Activated T-cell treated with anti-CD3 and anti-CD28 coated beads, Interleukin-2, amount 50 U/mL, for 24 hours (primary cell): ENCODE measurements around the gene SRGAP1.

ENCODE experiments used
- DNase-seq: peaks from one replicate; pipeline ENCODE4 v3.0.0-alpha.2; 2020
- H3K27ac Mint-ChIP-seq: 2 replicates; pipeline ENCODE4 v1.8.0; 2020; ENCODE audit warnings: mild to moderate bottlenecking, mixed read lengths
- H3K27me3 Mint-ChIP-seq: 2 replicates; pipeline ENCODE4 v1.8.0; 2020; ENCODE audit warnings: mixed read lengths
- H3K36me3 Mint-ChIP-seq: 2 replicates; pipeline ENCODE4 v1.8.0; 2020; ENCODE audit warnings: low read depth, mixed read lengths
- H3K4me1 Mint-ChIP-seq: 2 replicates; pipeline ENCODE4 v1.8.0; 2020; ENCODE audit warnings: low read depth, mixed read lengths
- H3K4me3 Mint-ChIP-seq: 2 replicates; pipeline ENCODE4 v1.8.0; 2020; ENCODE audit warnings: mild to moderate bottlenecking, moderate library complexity, mixed read lengths
- H3K9me3 Mint-ChIP-seq: 2 replicates; pipeline ENCODE4 v1.8.0; 2020; ENCODE audit warnings: mixed read lengths

SRGAP1 gene

DNA sequence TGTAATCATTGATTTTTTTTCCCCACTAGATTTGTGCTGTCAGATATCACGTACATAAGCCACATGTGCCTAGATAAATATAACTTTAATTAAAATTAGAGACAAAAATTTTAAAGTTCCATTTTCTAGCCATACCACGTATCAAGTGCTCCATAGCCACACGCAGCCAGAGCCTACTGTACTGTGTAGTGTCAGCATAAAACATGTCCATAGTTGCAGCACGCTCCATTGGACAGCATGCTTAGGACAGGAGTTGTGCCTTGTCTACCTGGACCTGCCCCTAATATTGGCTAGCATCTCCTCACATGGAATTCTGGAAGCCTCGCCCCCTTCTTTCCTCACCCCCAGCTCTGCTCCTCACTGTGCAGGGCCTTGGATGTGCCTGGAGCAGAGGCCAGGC is 116.5 kb downstream of the SRGAP1 start:
- H3K36me3 Mint-ChIP-seq: no peaks in the 10 kb centered on the region
- H3K27me3 Mint-ChIP-seq: peaks cover 5% of the 10 kb centered on the region
- H3K27ac Mint-ChIP-seq: no peak overlapping the region
- no peaks in the 10 kb centered on the region for H3K4me1 Mint-ChIP-seq
- H3K9me3 Mint-ChIP-seq: no peaks in the 10 kb centered on the region
- DNase-seq: no peak
- H3K4me3 Mint-ChIP-seq: no peak overlapping the region

GRCh38 chr12:63961543-63961942 is 117.0 kb downstream of the SRGAP1 start:
- Mint-ChIP-seq H3K4me3 (no peak overlapping the region), H3K9me3 (no peaks in the 10 kb centered on the region), H3K27me3 (peaks cover 5% of the 10 kb centered on the region), H3K4me1 (no peaks in the 10 kb centered on the region), H3K36me3 (no peaks in the 10 kb centered on the region), H3K27ac (no peak overlapping the region)
- no peak for DNase-seq

DNA sequence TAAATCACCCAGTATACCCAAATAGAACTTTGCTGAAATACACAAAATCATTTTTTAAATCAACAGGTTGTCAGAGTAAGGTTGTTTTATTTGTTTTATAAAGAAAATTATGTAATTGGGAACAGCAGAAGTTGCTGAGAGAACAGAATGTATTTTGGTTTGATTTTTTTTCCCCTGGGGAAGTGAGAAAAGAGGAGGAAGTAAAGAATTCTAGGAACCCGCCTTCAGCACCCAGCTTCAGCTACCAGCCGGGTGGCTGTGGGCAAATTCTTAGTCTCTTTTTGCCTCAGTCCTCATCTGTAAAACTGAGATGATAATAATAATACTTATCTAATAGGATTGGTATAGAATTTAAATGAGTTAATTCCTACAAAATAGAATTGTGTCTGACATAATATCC is 119.4 kb downstream of the SRGAP1 start:
- no peak for DNase-seq
- no peaks in the 10 kb centered on the region for H3K9me3 Mint-ChIP-seq
- H3K4me3 Mint-ChIP-seq: no peak overlapping the region
- H3K27ac Mint-ChIP-seq: no peak overlapping the region
- peaks cover 9% of the 10 kb centered on the region for H3K27me3 Mint-ChIP-seq
- H3K4me1 Mint-ChIP-seq: no peaks in the 10 kb centered on the region
- H3K36me3 Mint-ChIP-seq: no peaks in the 10 kb centered on the region

DNA sequence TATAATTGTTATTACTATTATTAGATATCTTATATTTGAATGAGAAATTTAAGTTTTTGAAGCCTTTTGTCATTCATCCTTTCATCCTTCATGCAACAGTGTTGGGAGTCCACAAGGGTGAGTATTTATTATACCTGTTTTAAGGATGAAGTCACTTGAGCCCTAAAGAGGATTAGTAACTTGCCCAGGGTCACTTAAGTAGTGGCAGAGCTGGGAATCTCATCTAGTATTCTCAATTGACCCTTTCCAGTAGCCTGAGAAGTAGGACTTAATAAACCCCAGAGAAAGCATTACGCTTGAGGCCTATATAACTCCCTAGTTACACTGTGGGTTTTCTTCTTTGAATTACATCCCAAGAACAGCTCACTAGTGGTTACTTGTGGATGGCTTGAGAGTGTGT is 119.8 kb downstream of the SRGAP1 start:
- DNase-seq: no peak
- Mint-ChIP-seq H3K36me3 (no peaks in the 10 kb centered on the region), H3K9me3 (no peaks in the 10 kb centered on the region), H3K4me3 (no peak overlapping the region), H3K27ac (no peak overlapping the region), H3K27me3 (peaks cover 13% of the 10 kb centered on the region), H3K4me1 (no peaks in the 10 kb centered on the region)

DNA sequence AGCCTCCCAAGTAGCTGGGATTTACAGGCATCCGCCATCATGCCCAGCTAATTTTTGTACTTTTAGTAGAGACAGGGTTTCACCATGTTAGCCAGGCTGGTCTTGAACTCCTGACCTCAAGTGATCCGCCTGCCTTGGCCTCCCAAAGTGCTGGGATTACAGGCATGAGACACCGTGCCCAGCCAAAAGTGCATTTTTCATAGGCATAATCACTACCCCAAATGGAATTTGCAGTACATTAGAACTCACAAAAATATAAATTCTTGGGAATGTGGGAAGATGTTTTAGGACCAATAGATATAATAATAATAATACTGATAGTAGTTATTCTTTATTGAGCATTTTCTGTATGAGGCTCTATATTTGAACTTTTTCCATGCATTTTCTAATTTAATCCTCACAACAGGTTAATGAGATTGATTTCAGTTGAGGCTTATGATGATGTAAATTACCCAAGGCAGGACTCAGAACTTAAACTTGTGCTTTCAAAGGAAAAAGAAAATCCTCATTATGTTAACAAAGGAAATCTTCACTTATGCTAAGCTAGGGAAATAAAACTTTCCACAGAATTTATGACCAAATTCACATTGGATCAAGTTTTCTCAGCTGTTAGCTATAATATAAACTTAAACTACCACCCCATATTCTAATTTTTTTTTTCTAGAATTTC is 121.6 kb downstream of the SRGAP1 start:
- DNase-seq: no peak
- H3K27ac Mint-ChIP-seq: no peak overlapping the region

DNA sequence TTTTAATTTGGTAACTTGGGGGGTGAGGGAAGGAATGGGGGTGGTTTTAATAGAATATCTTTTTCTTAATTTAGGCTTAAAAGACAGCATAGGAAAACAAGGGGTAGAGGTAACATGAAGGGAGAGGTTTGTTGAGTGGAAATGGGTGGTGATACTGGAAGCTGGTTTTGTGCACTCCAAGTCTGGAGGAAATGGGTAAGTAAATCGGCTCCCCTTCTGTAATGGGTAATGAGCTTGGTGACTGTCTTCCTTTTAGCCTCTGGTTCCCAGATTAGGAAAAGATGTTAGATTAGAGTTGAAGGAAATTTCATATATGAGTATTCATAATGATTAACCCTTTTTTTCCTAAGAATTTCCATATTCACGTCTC is 122.1 kb downstream of the SRGAP1 start:
- Mint-ChIP-seq H3K27ac (no peak overlapping the region), H3K4me1 (no peaks in the 10 kb centered on the region), H3K9me3 (no peaks in the 10 kb centered on the region), H3K27me3 (peaks cover 14% of the 10 kb centered on the region), H3K36me3 (no peaks in the 10 kb centered on the region), H3K4me3 (no peak overlapping the region)
- DNase-seq: no peak

More for the DNA sequence above, 121.6 kb downstream of the SRGAP1 start:
- Mint-ChIP-seq H3K9me3 (no peaks in the 10 kb centered on the region), H3K36me3 (no peaks in the 10 kb centered on the region), H3K27me3 (peaks cover 14% of the 10 kb centered on the region), H3K4me3 (no peak overlapping the region), H3K4me1 (no peaks in the 10 kb centered on the region)

GRCh38 chr12:63967358-63968145 is 123.1 kb downstream of the SRGAP1 start:
- Mint-ChIP-seq H3K27me3 (peaks cover 14% of the 10 kb centered on the region), H3K9me3 (no peaks in the 10 kb centered on the region), H3K4me1 (no peaks in the 10 kb centered on the region), H3K36me3 (no peaks in the 10 kb centered on the region), H3K4me3 (no peak overlapping the region), H3K27ac (no peak overlapping the region)
- DNase-seq: no peak

DNA sequence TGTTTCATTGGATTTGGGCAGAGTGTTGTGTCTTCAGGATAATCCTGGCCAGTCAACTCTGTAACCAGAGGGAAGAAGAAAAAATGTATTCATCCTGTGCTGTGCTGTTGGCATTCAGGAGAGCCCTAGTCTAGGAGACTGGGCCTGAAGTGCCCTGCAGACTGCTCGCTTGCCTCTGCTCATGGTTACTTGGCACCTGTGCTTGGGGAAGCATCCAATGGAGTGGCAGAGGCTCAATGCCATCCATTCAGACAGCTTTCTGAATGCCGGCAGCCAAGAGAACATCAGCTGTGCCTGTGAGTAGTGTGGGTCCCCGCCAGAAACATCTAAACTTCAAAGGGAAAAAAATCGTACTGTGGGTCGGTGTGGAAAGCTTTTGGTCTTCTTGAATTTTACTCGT is 124.2 kb downstream of the SRGAP1 start:
- Mint-ChIP-seq H3K4me3 (no peak overlapping the region), H3K4me1 (no peaks in the 10 kb centered on the region), H3K27me3 (peaks cover 14% of the 10 kb centered on the region), H3K36me3 (no peaks in the 10 kb centered on the region), H3K27ac (no peak overlapping the region), H3K9me3 (no peaks in the 10 kb centered on the region)
- no peak for DNase-seq

- DNase-seq: no peak
- H3K36me3 Mint-ChIP-seq: no peaks in the 10 kb centered on the region
- no peak overlapping the region for H3K27ac Mint-ChIP-seq
- H3K27me3 Mint-ChIP-seq: peaks cover 15% of the 10 kb centered on the region
- no peaks in the 10 kb centered on the region for H3K9me3 Mint-ChIP-seq
- no peak overlapping the region for H3K4me3 Mint-ChIP-seq
- no peaks in the 10 kb centered on the region for H3K4me1 Mint-ChIP-seq
Observed at GRCh38 chr12:63976902-63977395, 132.4 kb downstream of the SRGAP1 start.

DNA sequence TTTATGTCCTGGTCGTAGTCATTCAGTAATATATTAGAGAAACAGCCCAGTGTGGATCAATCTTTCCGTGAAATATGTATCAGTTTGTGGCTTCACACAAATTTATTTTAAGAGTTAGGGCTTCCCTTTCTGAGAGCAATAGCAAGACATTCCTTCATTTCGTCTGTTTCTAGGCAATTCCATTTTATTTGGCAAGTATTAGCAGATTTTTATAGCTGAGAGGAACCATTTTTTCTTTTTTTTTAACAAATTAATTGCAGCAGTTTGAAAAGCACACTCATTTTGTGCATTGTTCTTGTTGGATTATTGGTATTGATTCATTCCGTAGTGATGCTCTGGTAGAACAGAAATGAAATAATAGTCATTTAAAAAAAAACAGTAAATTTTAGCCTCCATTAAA is 132.9 kb downstream of the SRGAP1 start:
- no peaks in the 10 kb centered on the region for H3K36me3 Mint-ChIP-seq
- no peak for DNase-seq

DNA sequence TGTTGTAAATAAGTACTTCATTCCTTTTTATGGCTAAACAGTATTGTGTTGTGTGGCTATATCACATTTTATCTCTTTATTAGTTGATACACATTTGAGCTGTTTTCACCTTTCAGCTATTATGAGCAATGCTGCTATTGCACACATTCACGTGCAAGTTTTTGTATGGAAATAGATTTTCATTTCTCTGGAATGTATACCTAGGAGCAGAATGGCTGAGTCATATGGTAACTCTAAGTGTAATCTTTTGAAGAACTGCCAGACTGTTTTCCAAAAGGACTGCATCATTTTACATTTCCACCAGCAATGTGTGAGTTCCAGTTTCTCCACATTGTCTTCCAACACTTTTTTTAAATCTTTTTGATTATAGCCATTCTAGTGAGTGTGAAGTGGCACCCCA is 134.0 kb downstream of the SRGAP1 start:
- H3K36me3 Mint-ChIP-seq: no peaks in the 10 kb centered on the region
- no peak overlapping the region for H3K4me3 Mint-ChIP-seq
- H3K27ac Mint-ChIP-seq: no peak overlapping the region
- peaks cover 15% of the 10 kb centered on the region for H3K27me3 Mint-ChIP-seq
- DNase-seq: no peak
- no peaks in the 10 kb centered on the region for H3K9me3 Mint-ChIP-seq
- no peaks in the 10 kb centered on the region for H3K4me1 Mint-ChIP-seq

More for the DNA sequence above, 132.9 kb downstream of the SRGAP1 start:
- H3K27me3 Mint-ChIP-seq: peaks cover 15% of the 10 kb centered on the region
- H3K9me3 Mint-ChIP-seq: no peaks in the 10 kb centered on the region
- H3K4me3 Mint-ChIP-seq: no peak overlapping the region
- no peaks in the 10 kb centered on the region for H3K4me1 Mint-ChIP-seq
- H3K27ac Mint-ChIP-seq: no peak overlapping the region

DNA sequence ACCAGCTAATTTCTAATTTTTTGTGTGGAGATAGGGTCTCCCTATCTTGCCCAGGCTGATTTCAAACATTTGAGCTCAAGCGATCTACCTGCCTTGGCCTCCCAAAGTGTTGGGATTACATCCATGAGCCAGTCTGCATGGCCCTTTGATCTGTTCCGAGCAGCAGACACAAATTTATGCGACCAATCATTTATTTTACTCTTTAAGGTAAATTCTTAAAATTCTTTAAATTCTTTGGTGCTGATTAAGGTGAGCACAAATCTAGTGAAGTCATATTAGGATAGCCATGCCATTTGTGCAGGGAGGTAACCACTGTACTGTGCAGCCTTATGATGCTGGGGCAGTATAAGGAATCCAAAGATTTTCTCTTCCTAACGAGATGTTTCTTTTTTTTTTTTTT is 135.7 kb downstream of the SRGAP1 start:
- Mint-ChIP-seq H3K27ac (no peak overlapping the region), H3K36me3 (no peaks in the 10 kb centered on the region), H3K4me3 (no peak overlapping the region)

DNA sequence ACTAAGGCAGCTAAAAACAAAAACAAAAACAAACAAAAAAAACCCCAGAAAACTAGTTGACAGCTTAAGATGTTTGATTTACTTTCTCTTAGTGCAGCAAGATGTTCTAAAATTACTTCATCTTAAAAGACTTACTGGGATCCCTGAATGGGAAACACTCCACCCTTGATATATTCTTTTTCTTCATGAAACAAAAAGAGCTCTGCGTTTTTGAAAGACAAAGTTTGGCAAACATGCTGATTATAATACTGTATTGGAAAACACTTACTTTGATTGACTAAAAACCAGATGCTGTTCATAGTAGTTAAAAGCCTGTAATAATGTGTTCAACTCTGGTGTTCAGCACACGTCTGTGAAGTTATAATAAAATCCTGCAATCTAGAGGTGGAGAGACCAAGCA is 136.8 kb downstream of the SRGAP1 start:
- peaks cover 9% of the 10 kb centered on the region for H3K27me3 Mint-ChIP-seq
- H3K36me3 Mint-ChIP-seq: no peaks in the 10 kb centered on the region
- no peaks in the 10 kb centered on the region for H3K9me3 Mint-ChIP-seq
- DNase-seq: no peak
- no peak overlapping the region for H3K27ac Mint-ChIP-seq
- H3K4me1 Mint-ChIP-seq: no peaks in the 10 kb centered on the region
- no peak overlapping the region for H3K4me3 Mint-ChIP-seq

More for the DNA sequence above, 135.7 kb downstream of the SRGAP1 start:
- Mint-ChIP-seq H3K4me1 (no peaks in the 10 kb centered on the region), H3K27me3 (peaks cover 15% of the 10 kb centered on the region), H3K9me3 (no peaks in the 10 kb centered on the region)
- DNase-seq: no peak

DNA sequence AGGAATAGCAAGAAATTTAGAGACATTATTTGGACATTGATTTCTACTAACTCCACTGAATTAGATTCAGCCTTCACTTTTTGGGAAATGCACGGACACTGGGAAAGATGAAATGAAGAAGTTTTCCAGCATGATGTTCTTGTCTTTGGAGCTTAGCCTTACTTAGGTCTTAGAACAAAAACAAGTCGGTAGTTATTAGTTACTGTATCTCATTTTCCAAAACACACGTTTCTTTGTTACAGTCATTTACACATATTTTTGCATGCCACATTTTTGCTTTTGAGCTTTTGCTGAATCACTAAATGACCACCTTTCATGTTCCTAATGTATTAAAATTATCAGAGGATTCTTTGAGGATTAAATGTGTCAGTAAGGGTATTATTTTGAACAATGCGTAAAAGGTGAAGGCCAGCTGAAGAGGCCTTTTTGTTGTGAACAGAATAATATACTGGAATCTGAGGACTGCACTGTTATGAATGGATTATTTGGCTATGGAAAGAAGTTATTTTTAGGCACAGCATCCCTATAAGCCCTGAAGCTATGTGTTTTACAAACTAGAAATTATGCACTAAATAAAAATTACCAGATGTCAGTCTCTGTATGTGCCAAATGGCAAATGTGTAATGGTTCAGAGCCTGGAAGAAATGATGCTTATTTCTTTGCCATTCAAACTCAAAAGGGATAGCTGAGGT is 138.2 kb downstream of the SRGAP1 start:
- Mint-ChIP-seq H3K27ac (no peak overlapping the region), H3K36me3 (no peaks in the 10 kb centered on the region), H3K4me3 (no peak overlapping the region), H3K4me1 (no peaks in the 10 kb centered on the region), H3K9me3 (no peaks in the 10 kb centered on the region), H3K27me3 (peaks cover 7% of the 10 kb centered on the region)
- no peak for DNase-seq

- DNase-seq: no peak
- Mint-ChIP-seq H3K36me3 (no peaks in the 10 kb centered on the region), H3K4me1 (no peaks in the 10 kb centered on the region)
Observed at GRCh38 chr12:63985456-63985855, 141.0 kb downstream of the SRGAP1 start.

More at GRCh38 chr12:63985456-63985855, 141.0 kb downstream of the SRGAP1 start:
- Mint-ChIP-seq H3K9me3 (no peaks in the 10 kb centered on the region), H3K27ac (no peak overlapping the region), H3K4me3 (no peak overlapping the region), H3K27me3 (peaks cover 9% of the 10 kb centered on the region)
